ENCODE data around the gene EIF4E3. TPM values are rescaled to one million over a fixed set of nuclear protein-coding genes. Genes with fewer than 3 reads are reported as not detected.

The EIF4E3 gene
- total and polyA plus RNA-seq, 2 of the 13 experiments (the other 11 are each of a cell fraction or from before 2014, with no cell fraction given), result 0.07 to 0.15 TPM

DNA sequence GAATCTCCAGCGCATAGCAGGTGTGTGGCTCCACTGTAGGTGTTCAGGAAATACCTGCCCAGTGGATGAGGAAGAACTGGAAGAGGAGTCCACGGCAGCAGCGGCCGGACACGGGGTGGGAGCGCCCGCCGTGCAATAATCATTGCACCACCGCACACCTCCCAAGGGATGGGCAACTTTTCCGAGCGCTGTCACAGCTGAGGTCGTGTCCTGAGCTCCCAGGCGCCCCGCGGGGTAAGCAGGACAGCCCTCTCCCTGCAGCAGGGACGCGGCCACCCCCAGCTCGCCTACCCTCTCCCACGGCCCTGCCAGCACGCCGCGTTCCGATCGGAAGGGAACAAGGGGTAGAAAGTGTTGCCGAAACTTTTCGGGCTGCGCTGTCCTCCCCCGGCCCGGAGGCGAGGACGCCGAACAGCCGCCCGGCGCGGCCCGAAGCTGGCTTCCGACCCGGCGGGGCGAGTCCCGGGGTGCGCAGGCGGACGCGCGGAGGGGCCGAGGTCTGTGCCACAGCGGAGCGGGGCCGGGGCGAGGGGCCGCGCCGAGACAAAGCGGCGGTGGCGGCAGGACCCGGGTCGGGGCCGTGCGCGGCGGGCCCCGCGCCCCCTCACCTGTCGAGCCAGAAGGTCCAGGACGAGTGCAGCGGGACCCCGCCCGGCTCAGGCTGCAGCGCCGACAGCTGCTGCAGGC is 475 bp downstream of the EIF4E3 start (continued):
- no peak for TF ChIP-seq KDM3A (CRISPR knock-in tag; IDR thresholded peaks at IDR 0.05; ENCODE audit: low read depth)
- TF ChIP-seq ZNF207 (IDR thresholded peaks at IDR 0.05; ENCODE audit: borderline replicate concordance), result no peak
- TF ChIP-seq, protein P1, sequence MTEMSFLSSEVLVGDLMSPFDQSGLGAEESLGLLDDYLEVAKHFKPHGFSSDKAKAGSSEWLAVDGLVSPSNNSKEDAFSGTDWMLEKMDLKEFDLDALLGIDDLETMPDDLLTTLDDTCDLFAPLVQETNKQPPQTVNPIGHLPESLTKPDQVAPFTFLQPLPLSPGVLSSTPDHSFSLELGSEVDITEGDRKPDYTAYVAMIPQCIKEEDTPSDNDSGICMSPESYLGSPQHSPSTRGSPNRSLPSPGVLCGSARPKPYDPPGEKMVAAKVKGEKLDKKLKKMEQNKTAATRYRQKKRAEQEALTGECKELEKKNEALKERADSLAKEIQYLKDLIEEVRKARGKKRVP (CRISPR knock-in tag; IDR thresholded peaks at IDR 0.05), result no peak
- no peak for TF ChIP-seq MBD4 (IDR thresholded peaks at IDR 0.05; ENCODE audit: borderline replicate concordance, low read length)
- TF ChIP-seq FOXA1 (IDR thresholded peaks at IDR 0.05), result no peak
- TF ChIP-seq FOXA1 (CRISPR knock-in tag; IDR thresholded peaks at IDR 0.05), result no peak
- no peak for TF ChIP-seq MAF1 (CRISPR knock-in tag; IDR thresholded peaks at IDR 0.05; ENCODE audit: borderline replicate concordance)
- TF ChIP-seq ZBTB21 (CRISPR knock-in tag; IDR thresholded peaks at IDR 0.05), result no peak
- 0 out of 2 replicates have a peak, but pooled peaks have one; percentile 43 for TF ChIP-seq RXRA (CRISPR knock-in tag; IDR thresholded peaks at IDR 0.05)
- no peak for TF ChIP-seq ASH2L (IDR thresholded peaks at IDR 0.05; ENCODE audit: insufficient read length, low read depth, low read length)
- no peak for TF ChIP-seq RARA (CRISPR knock-in tag; IDR thresholded peaks at IDR 0.05)
- TF ChIP-seq CBX1 (IDR thresholded peaks at IDR 0.05; ENCODE audit: low read depth), result no peak
- no peak for TF ChIP-seq ZNF292 (CRISPR knock-in tag; IDR thresholded peaks at IDR 0.05; ENCODE audit: borderline replicate concordance, low read depth)
- TF ChIP-seq, protein P2, sequence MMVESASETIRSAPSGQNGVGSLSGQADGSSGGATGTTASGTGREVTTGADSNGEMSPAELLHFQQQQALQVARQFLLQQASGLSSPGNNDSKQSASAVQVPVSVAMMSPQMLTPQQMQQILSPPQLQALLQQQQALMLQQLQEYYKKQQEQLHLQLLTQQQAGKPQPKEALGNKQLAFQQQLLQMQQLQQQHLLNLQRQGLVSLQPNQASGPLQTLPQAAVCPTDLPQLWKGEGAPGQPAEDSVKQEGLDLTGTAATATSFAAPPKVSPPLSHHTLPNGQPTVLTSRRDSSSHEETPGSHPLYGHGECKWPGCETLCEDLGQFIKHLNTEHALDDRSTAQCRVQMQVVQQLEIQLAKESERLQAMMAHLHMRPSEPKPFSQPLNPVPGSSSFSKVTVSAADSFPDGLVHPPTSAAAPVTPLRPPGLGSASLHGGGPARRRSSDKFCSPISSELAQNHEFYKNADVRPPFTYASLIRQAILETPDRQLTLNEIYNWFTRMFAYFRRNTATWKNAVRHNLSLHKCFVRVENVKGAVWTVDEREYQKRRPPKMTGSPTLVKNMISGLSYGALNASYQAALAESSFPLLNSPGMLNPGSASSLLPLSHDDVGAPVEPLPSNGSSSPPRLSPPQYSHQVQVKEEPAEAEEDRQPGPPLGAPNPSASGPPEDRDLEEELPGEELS (CRISPR knock-in tag; IDR thresholded peaks at IDR 0.05), result no peak
- no peak for TF ChIP-seq MEF2D (CRISPR knock-in tag; IDR thresholded peaks at IDR 0.05)
- TF ChIP-seq ZNF317 (CRISPR knock-in tag; IDR thresholded peaks at IDR 0.05), result no peak
- TF ChIP-seq, protein P3, sequence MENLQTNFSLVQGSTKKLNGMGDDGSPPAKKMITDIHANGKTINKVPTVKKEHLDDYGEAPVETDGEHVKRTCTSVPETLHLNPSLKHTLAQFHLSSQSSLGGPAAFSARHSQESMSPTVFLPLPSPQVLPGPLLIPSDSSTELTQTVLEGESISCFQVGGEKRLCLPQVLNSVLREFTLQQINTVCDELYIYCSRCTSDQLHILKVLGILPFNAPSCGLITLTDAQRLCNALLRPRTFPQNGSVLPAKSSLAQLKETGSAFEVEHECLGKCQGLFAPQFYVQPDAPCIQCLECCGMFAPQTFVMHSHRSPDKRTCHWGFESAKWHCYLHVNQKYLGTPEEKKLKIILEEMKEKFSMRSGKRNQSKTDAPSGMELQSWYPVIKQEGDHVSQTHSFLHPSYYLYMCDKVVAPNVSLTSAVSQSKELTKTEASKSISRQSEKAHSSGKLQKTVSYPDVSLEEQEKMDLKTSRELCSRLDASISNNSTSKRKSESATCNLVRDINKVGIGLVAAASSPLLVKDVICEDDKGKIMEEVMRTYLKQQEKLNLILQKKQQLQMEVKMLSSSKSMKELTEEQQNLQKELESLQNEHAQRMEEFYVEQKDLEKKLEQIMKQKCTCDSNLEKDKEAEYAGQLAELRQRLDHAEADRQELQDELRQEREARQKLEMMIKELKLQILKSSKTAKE (CRISPR knock-in tag; IDR thresholded peaks at IDR 0.05; ENCODE audit: borderline replicate concordance), result no peak
- TF ChIP-seq PHB2 (IDR thresholded peaks at IDR 0.05; ENCODE audit: partially characterized antibody), result no peak
- no peak for TF ChIP-seq ZSCAN29 (CRISPR knock-in tag; conservative IDR thresholded peaks at IDR 0.05)
- 0 out of 2 replicates have a peak, but pooled peaks have one; percentile 18 for TF ChIP-seq EED (CRISPR knock-in tag; IDR thresholded peaks at IDR 0.05)
- TF ChIP-seq EZH2 (conservative IDR thresholded peaks at IDR 0.05; ENCODE audit: low read depth, low read length), result peak; percentile 85
- TF ChIP-seq YEATS2 (CRISPR knock-in tag; IDR thresholded peaks at IDR 0.05; ENCODE audit: borderline replicate concordance), result no peak
- TF ChIP-seq ZC3H4 (CRISPR knock-in tag; IDR thresholded peaks at IDR 0.05; ENCODE audit: borderline replicate concordance), result no peak

Measured in HepG2 (cell line).